ENCODE measurements around the gene FRRS1L.

The FRRS1L gene

DNA sequence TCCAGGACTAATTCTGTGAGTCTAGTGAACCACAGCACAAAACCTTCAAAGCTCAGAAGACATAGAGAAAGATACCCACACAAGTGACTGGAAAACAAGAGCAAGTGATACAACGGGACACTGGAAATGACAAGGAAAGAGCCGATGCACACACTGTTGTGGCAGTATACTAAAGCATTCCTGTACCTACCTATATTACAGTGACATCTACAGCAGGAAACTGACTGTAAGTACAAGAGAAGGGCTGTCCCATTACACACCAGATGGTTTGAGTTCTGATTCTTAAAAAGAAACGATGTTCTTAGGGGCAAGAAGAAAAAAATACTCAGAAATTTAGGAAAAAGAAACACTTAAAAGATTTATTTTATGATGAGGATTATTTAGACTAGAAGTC lies 65.8 kb downstream of the FRRS1L start:
- DNase-seq (ENCODE audit: low read depth) = no peak

DNA sequence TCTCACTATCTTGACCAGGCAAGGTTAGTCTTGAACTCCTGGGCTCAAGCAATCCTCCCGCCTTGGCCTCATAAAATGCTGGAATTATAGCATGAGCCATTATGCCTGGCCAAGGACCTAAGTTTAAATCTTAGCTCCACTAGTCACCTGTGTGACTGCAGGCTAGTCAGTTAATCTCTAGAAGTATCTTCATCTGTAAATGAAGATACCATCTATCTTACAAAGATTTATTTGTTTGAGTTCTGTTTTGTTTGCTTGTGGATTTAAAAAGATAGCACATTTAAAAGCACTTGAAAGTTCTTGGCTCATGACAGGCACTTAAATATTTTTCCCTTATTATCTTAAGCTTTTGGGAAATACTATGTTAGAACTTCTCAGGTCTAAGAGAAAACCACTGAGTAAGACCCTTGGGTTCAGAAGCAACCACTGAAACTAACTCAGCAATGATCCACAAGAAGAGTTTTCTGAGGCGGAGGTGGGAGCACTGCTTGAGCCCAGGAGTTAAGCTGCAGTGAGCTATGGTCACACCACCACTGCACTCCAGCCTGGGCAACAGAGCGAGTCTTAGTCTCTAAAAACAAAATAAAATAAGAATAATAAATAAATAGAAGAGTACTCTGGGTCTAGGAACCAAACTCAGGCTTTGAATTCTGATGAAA lies 66.4 kb downstream of the FRRS1L start:
- DNase-seq (ENCODE audit: low read depth) = no peak

GRCh38 chr9:109098960-109099308 lies 68.1 kb downstream of the FRRS1L start:
- DNase-seq (ENCODE audit: low read depth) = no peak

DNA sequence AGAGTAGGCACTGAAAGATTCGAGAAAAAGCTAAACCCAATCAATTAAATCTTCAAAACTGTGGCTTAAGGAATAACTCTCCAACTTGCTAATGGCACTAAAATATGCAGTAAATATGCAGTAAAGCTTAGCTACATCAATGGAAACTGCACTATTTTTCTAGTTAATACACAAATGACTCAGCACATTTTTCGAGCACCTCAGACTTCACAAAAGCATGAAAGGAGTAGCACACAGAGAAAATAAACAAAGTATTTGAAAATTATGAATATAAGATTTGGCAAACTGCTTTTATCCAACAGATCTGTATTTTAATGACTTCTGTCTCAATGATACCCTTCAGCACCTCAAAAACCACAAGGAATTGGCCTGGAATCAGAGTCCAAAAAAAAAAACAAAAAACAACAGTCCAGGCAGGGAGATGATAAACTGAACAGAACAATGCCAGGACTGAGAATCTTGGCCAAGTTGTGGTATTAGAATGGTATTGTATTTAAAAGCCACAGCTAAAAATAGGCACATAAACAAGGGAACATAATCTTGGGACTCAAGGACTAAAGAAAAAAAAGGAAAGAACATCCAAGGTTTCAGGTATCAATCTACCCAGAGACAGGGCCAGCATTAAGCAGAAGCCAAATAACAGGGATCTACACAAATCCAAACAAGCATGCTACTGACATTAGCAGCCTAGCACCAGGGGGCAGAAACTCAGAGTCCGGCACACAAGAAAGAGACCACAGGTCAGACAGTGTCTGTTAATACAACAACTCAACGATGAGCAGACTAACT lies 68.7 kb downstream of the FRRS1L start:
- no peak for DNase-seq (ENCODE audit: low read depth)

- DNase-seq (ENCODE audit: low read depth) = no peak
These were observed 69.9 kb downstream of the FRRS1L start for GRCh38 chr9:109097146-109097545.

DNA sequence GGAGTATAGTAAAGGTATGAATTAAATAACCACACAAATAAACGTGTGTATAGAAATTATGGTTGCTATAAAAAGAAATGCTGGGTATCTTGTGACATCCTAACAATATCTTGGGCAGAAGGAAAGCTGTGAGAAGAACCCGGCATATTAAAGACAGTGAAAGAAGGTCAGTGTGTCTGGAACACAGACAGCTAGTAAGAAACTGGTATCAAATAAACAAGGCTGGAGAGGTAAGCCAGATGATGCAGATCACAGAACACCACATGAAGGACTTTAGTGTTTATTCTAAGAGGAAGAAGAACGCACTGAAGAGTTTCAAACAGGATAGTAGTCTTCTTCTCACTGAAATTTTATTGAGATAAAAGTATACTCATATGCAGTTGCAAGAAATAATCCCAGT lies 71.7 kb downstream of the FRRS1L start:
- DNase-seq (ENCODE audit: low read depth) = no peak

- DNase-seq (ENCODE audit: low read depth) = no peak
These were observed 72.8 kb downstream of the FRRS1L start for GRCh38 chr9:109094268-109094667.

- no peak for DNase-seq (ENCODE audit: low read depth)
These were observed 74.5 kb downstream of the FRRS1L start for GRCh38 chr9:109092587-109092986.

DNA sequence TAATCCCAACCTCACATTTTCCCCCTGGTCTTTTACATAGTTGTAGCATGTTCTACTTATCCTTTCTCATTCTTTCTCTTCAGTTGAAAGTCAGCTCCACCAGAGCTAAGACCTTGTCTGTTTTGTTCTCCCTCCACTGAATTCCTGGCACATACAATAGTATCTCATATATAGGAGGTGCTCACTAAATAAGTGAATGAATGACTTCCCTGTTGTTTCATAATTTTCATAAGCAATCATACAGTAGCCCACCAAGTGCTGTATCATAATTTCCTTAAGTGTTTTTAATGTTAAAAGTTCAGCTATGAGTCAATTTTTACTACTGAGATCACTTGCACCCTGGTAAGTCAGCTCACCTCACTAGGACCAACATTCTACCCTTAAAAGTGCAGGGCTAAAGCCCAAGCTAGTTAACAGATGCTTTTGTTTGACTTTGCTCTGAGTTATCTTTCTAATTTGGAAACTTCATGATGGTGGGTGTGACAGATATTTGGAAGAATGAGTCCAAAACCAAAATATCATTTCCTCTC lies 74.9 kb downstream of the FRRS1L start:
- DNase-seq (ENCODE audit: low read depth) = no peak

GRCh38 chr9:109088221-109088620 lies 78.8 kb downstream of the FRRS1L start:
- no peak for DNase-seq (ENCODE audit: low read depth)

GRCh38 chr9:109087795-109088194 lies 79.3 kb downstream of the FRRS1L start:
- DNase-seq (ENCODE audit: low read depth) = no peak

DNA sequence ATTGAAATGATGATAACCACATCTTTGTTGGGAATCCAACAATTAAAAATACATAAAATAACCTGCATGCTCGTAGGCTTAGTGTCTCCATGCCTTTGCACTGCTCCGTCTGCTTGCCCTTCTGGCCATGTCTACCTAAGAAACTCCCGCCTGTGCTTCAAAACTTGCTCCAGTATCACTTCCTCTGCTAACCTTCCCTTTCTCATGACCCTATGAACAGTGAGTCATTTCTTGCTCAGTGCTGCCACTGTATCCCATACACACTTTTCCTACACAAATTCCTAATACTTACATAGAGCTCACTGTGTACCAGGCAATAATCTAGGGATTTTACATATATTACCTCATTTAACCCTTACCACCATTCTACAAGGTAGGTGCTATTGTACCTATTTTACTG lies 80.8 kb downstream of the FRRS1L start:
- DNase-seq (ENCODE audit: low read depth) = no peak

GRCh38 chr9:109085510-109085909 lies 81.5 kb downstream of the FRRS1L start:
- no peak for DNase-seq (ENCODE audit: low read depth)

DNA sequence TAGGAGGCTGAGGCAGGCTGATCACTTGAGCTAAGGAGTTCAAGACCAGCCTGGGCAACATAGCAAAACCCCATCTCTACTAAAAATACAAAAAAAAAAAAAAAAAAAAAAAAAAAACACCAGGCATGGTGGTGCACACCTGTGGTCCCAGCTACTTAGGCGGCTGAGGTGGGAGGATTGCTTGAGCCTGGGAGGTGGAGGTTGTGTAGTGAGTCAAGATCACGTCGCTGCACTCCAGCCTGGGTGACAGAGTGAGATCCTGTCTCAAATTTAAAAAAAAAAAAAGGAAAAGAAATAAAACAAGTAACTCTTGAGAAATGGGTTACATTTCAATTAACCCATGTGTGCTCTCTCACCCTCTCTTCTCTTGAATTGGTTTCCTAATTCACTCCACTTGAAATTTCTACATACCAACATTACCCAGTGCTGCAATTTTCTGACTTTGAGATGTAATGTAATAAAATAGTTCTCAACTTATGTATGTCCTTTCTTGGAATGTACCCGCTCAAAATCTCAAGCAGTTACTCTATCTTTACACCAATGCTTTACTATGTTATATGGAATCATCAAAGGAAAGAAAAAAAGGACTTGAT lies 83.1 kb downstream of the FRRS1L start:
- DNase-seq (ENCODE audit: low read depth) = no peak

DNA sequence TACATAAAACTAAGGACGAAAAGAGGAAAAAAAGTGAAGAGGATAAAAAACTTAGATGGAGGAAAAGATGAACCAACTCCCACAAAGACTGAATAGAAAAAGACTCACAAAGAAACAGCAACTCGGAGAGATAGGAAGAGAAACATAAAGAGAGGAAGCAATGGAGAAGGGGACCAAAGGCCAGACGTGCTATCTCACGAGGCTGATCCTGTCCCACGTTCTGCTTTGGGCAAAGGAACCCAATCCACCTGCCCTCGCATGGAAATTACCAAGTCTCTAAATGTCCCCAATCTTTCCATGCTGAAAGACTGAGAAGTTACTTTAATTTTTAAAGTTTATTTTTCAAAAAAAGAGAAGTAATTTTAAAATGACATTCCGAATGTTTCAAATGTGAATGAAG lies 83.9 kb downstream of the FRRS1L start:
- DNase-seq (ENCODE audit: low read depth) = no peak

- DNase-seq (ENCODE audit: low read depth) = no peak
These were observed 84.9 kb downstream of the FRRS1L start for GRCh38 chr9:109082091-109082620.

Data from stimulated activated CD8-positive, alpha-beta memory T cell treated with anti-CD3 and anti-CD28 coated beads, Interleukin-12 subunit alpha, Interleukin-12 subunit beta, amount 100 ng/mL, for 4 hours (primary cell).